MCF 10A (cell line): ENCODE data around the gene CTR9. TPM values are rescaled to one million over a fixed set of nuclear protein-coding genes. Genes with fewer than 3 reads are reported as not detected.

Experiments used
- BruUV-seq: library from RNA; stranded (reverse); fragments of 400-500 nt; replicated peaks from 2 replicates; lab custom pipeline; 2021; lab: Mats Ljungman, UMichigan
- CTCF ChIA-PET: fragments of 300-600 bp; sonication (Branson Sonifier 250); formaldehyde crosslinking; extraction: SDS; loops from one replicate; lab custom pipeline; 2021; ENCODE audit warnings: antibody characterized with exemption, inconsistent platforms; lab: Yijun Ruan, JAX
- POLR2A ChIA-PET: fragments of 300-600, 350-650 bp; sonication (Branson Sonifier 250); formaldehyde crosslinking; extraction: SDS; loops from one replicate; lab custom pipeline; 2020; ENCODE audit warnings: antibody characterized with exemption, inconsistent platforms; lab: Yijun Ruan, JAX
- DNase-seq: peaks from one replicate; pipeline ENCODE4 v3.0.0-alpha.2; 2018; ENCODE audit not compliant: unreplicated experiment
- H3K27ac Mint-ChIP-seq: one replicate; pipeline ENCODE4 v1.8.0; 2022; ENCODE audit warnings: mild to moderate bottlenecking, low read depth, mixed read lengths; ENCODE audit not compliant: unreplicated experiment
- H3K27me3 Mint-ChIP-seq: one replicate; pipeline ENCODE4 v1.8.0; 2022; ENCODE audit warnings: mixed read lengths; ENCODE audit not compliant: insufficient read depth, unreplicated experiment
- H3K36me3 Mint-ChIP-seq: one replicate; pipeline ENCODE4 v1.8.0; 2022; ENCODE audit warnings: mild to moderate bottlenecking, moderate library complexity, mixed read lengths; ENCODE audit not compliant: insufficient read depth, unreplicated experiment
- H3K4me1 Mint-ChIP-seq: one replicate; pipeline ENCODE4 v1.8.0; 2022; ENCODE audit warnings: mixed read lengths; ENCODE audit not compliant: insufficient read depth, unreplicated experiment
- H3K4me3 Mint-ChIP-seq: one replicate; pipeline ENCODE4 v1.8.0; 2022; ENCODE audit warnings: mild to moderate bottlenecking, moderate library complexity, mixed read lengths; ENCODE audit not compliant: unreplicated experiment
- H3K9me3 Mint-ChIP-seq: one replicate; pipeline ENCODE4 v1.8.0; 2022; ENCODE audit warnings: mixed read lengths; ENCODE audit not compliant: unreplicated experiment
- intact Hi-C: fragments of 100-400 bp; cut with micrococcal nuclease; formaldehyde crosslinking; loops from 2 replicates; pipeline ENCODE4 v1.14.1; 2022
- total RNA-seq: library from RNA; stranded (reverse); gene quantifications from 2 replicates; pipeline ENCODE4 v1.2.3, GENCODE V29; 2022
- TF ChIP-seq, protein P1 (sequence below): fragments of 200-600 bp; IDR thresholded peaks from one replicate; pipeline ENCODE4 v1.8.0; 2022; ENCODE audit warnings: antibody characterized with exemption, mild to moderate bottlenecking; ENCODE audit not compliant: unreplicated experiment

Gene CTR9
- total RNA-seq, 1 experiment from 2014 or later, result 28.8 TPM

DNA sequence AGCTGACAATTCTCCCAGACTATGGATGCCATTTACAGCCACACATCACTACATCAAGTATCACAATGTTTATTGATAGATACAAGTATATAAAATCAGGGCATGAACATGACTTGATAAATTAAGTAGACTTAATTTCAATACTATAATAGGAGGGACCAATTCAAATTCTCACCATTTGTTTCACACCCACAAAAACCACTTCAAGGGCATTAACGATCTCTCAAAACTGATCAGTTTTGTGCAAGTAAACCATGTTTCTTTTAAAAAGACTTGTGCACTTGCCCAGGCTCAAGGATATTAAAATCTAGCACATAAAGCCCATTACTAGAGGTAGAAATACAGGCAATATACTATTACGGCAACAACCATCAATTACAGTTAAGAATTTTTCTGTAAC, 46.0 kb downstream of the CTR9 start:
- TF ChIP-seq, protein P1, sequence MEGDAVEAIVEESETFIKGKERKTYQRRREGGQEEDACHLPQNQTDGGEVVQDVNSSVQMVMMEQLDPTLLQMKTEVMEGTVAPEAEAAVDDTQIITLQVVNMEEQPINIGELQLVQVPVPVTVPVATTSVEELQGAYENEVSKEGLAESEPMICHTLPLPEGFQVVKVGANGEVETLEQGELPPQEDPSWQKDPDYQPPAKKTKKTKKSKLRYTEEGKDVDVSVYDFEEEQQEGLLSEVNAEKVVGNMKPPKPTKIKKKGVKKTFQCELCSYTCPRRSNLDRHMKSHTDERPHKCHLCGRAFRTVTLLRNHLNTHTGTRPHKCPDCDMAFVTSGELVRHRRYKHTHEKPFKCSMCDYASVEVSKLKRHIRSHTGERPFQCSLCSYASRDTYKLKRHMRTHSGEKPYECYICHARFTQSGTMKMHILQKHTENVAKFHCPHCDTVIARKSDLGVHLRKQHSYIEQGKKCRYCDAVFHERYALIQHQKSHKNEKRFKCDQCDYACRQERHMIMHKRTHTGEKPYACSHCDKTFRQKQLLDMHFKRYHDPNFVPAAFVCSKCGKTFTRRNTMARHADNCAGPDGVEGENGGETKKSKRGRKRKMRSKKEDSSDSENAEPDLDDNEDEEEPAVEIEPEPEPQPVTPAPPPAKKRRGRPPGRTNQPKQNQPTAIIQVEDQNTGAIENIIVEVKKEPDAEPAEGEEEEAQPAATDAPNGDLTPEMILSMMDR, result no peak
- Mint-ChIP-seq H3K9me3 (no peaks in the 10 kb centered on the region), H3K36me3 (peaks cover 76% of the 10 kb centered on the region), H3K27ac (no peak overlapping the region), H3K4me1 (peaks cover 12% of the 10 kb centered on the region), H3K4me3 (no peak overlapping the region), H3K27me3 (no peaks in the 10 kb centered on the region)
- intact Hi-C loops, result no loop called here
- no peak for DNase-seq
- ChIA-PET CTCF (no interaction called here), POLR2A (interaction anchor here (1.2 to 5.3 kb wide), 2 partner anchors 8 to 12 kb away, joined by 4 to 60 read pairs; partner anchors contain the start of gene EIF4G2)
- TSS peak; percentile 27 for BruUV-seq

DNA sequence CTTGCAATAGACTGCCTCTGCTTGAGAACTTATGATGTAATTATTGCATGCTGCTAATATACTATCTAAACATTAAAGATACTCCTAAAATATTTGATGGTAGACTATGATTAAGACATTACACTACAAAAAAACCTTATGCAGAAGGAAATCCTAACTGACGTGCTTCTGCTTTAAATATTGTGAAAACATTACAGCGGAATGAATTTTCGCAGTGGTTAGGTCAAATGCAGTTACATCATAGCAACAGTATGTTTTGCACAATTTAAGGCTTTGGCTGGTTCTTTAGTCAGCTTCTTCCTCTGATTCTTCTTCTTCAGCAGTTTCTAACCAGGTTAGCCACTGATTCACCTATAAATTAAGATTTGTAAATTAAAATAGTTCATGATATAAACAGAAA, 46.5 kb downstream of the CTR9 start:
- H3K9me3 Mint-ChIP-seq, result no peaks in the 10 kb centered on the region
- CTCF ChIA-PET, result no interaction called here
- intact Hi-C loops, result no loop called here

DNA sequence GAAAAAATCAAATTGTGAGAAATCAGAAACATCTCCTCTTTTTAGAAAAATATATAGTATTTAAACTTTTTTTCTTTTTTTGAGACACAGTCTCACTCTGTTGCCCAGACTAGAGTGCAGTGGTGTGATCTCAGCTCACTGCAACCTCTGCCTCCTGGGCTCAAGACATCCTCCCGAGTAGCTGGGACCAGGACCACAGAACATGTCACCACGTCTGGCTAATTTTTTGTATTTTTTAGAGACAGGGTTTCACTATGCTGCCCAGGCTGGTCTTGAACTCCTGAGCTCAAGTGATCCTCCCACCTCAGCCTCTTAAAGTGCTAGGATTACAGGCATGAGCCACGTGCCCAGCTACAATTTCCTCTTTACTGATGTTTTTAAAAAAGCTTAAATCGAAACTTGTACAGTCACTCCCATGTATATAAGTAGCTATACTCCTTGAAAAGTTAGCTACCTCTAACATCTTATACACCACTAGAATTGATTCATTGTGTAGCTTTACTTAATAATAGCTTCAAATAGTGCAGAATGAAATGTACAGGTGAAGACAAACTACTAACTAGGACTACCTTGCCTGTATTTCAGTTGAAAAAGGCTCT, 47.4 kb downstream of the CTR9 start:
- TF ChIP-seq, protein P1, result no peak
- Mint-ChIP-seq H3K27me3 (no peaks in the 10 kb centered on the region), H3K36me3 (peaks cover 90% of the 10 kb centered on the region), H3K9me3 (no peaks in the 10 kb centered on the region), H3K4me3 (no peak overlapping the region), H3K27ac (no peak overlapping the region), H3K4me1 (peaks cover 4% of the 10 kb centered on the region)
- intact Hi-C loops, result no loop called here
- BruUV-seq, result no TSS peak
- DNase-seq, result no peak
- CTCF ChIA-PET, result interaction anchor here (0.6 to 1.3 kb wide), 4 partner anchors 10 to 135 kb away, joined by 3 to 4 read pairs (median 4); partner anchors contain the start of gene EIF4G2
- POLR2A ChIA-PET, result interaction anchor here (0.9 to 5.3 kb wide), 3 partner anchors 10 to 60 kb away, joined by 3 to 60 read pairs (median 4); partner anchors contain the start of gene EIF4G2

More for the DNA sequence above, 46.5 kb downstream of the CTR9 start:
- Mint-ChIP-seq H3K27ac (no peak overlapping the region), H3K4me1 (peaks cover 10% of the 10 kb centered on the region), H3K36me3 (peaks cover 81% of the 10 kb centered on the region), H3K27me3 (no peaks in the 10 kb centered on the region), H3K4me3 (no peak overlapping the region)
- TF ChIP-seq, protein P1, result no peak
- no TSS peak for BruUV-seq
- DNase-seq, result no peak
- POLR2A ChIA-PET, result interaction anchor here (5.3 kb wide), 1 partner anchor 11 kb away, joined by 60 read pairs; the partner anchor contains the start of gene EIF4G2

DNA sequence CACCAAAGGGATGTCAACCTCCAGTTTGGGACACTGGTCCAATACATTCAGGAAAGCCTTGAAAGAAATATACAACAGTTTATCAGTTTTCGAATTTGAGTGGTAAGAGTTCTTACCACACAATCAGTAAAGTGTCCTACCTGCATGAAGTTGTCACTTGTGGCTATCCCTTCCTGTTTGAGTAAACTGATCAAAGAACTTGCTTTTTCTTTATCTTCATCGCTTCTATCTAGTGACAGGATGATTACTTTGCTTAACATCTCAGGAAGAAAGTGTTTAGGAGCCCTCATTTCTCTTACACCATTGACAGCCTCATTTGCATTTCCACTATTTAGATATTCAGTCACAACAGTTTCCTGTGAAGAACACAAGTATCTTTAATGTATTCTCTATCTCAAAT, 49.2 kb downstream of the CTR9 start:
- H3K4me3 Mint-ChIP-seq, result no peak overlapping the region
- CTCF ChIA-PET, result interaction anchor here (0.7 kb wide), 1 partner anchor 184 kb away, joined by 3 read pairs; no protein-coding TSS in a partner anchor
- no peaks in the 10 kb centered on the region for H3K27me3 Mint-ChIP-seq

More for the DNA sequence above, 49.2 kb downstream of the CTR9 start:
- no peak for DNase-seq
- TF ChIP-seq, protein P1, result no peak
- Mint-ChIP-seq H3K9me3 (no peaks in the 10 kb centered on the region), H3K27ac (no peak overlapping the region), H3K36me3 (peaks cover 98% of the 10 kb centered on the region), H3K4me1 (peaks cover 4% of the 10 kb centered on the region)
- intact Hi-C loops, result no loop called here
- POLR2A ChIA-PET, result interaction anchor here (1.5 to 5.3 kb wide), 2 partner anchors 9 to 58 kb away, joined by 5 to 60 read pairs; partner anchors contain the start of genes EIF4G2 and ZBED5
- TSS peak; percentile 27 for BruUV-seq
